ENCODE measurements around the gene RSBN1.

DNA sequence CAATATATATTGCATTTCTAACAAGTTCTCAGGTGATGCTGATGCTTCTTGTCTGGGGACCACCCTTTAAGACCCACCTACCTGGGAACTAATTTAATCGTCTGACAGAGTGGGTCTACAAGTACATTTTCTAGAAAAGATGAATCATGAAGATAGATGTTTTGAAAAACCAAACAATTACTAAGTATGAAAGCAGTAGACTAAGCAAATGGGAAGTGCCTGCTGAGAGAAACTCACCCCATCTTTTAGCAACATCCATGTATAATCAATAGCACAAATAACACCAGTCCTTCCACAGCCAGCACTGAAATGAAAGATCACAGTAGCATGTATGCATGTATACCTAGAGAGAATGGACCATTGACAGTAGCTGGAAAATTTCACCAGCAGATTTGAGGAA lies 42.0 kb upstream of the RSBN1 start:
- TF ChIP-seq, protein P1, sequence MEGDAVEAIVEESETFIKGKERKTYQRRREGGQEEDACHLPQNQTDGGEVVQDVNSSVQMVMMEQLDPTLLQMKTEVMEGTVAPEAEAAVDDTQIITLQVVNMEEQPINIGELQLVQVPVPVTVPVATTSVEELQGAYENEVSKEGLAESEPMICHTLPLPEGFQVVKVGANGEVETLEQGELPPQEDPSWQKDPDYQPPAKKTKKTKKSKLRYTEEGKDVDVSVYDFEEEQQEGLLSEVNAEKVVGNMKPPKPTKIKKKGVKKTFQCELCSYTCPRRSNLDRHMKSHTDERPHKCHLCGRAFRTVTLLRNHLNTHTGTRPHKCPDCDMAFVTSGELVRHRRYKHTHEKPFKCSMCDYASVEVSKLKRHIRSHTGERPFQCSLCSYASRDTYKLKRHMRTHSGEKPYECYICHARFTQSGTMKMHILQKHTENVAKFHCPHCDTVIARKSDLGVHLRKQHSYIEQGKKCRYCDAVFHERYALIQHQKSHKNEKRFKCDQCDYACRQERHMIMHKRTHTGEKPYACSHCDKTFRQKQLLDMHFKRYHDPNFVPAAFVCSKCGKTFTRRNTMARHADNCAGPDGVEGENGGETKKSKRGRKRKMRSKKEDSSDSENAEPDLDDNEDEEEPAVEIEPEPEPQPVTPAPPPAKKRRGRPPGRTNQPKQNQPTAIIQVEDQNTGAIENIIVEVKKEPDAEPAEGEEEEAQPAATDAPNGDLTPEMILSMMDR (IDR thresholded peaks at IDR 0.05): no peak
- TF ChIP-seq POLR2AphosphoS5 (IDR thresholded peaks at IDR 0.05; ENCODE audit: low read depth, low read length) (no peak), TCF7L2 (IDR thresholded peaks at IDR 0.05; ENCODE audit: low read depth, low read length) (no peak), SIN3A (IDR thresholded peaks at IDR 0.05; ENCODE audit: borderline replicate concordance, insufficient read depth, low read depth, low read length) (no peak)
- TF ChIP-seq, protein P2, sequence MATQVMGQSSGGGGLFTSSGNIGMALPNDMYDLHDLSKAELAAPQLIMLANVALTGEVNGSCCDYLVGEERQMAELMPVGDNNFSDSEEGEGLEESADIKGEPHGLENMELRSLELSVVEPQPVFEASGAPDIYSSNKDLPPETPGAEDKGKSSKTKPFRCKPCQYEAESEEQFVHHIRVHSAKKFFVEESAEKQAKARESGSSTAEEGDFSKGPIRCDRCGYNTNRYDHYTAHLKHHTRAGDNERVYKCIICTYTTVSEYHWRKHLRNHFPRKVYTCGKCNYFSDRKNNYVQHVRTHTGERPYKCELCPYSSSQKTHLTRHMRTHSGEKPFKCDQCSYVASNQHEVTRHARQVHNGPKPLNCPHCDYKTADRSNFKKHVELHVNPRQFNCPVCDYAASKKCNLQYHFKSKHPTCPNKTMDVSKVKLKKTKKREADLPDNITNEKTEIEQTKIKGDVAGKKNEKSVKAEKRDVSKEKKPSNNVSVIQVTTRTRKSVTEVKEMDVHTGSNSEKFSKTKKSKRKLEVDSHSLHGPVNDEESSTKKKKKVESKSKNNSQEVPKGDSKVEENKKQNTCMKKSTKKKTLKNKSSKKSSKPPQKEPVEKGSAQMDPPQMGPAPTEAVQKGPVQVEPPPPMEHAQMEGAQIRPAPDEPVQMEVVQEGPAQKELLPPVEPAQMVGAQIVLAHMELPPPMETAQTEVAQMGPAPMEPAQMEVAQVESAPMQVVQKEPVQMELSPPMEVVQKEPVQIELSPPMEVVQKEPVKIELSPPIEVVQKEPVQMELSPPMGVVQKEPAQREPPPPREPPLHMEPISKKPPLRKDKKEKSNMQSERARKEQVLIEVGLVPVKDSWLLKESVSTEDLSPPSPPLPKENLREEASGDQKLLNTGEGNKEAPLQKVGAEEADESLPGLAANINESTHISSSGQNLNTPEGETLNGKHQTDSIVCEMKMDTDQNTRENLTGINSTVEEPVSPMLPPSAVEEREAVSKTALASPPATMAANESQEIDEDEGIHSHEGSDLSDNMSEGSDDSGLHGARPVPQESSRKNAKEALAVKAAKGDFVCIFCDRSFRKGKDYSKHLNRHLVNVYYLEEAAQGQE (IDR thresholded peaks at IDR 0.05; ENCODE audit: insufficient read depth in 1 of 2, low read depth in 2 of 2, low read length in 1 of 2): no peak
